IgD-negative memory B cell (primary cell): ENCODE data around the gene TAL1. TPM values are rescaled to one million over a fixed set of nuclear protein-coding genes. Genes with fewer than 3 reads are reported as not detected.

Experiments
- H3K27ac Mint-ChIP-seq, 3 donors: one replicate each; pipeline ENCODE4 v1.8.0; 2020 to 2022; ENCODE audit warnings: mild to moderate bottlenecking in 3 of 3, mixed read lengths in 3 of 3, moderate library complexity in 1 of 3
- H3K27me3 Mint-ChIP-seq: one replicate; pipeline ENCODE4 v1.8.0; 2021; ENCODE audit warnings: mixed read lengths
- H3K36me3 Mint-ChIP-seq: one replicate; pipeline ENCODE4 v1.8.0; 2020; ENCODE audit warnings: mild to moderate bottlenecking, mixed read lengths
- H3K4me1 Mint-ChIP-seq, 3 donors: one replicate each; pipeline ENCODE4 v1.8.0; 2020 to 2022; ENCODE audit warnings: mixed read lengths in 3 of 3, mild to moderate bottlenecking in 1 of 3
- H3K4me3 Mint-ChIP-seq, 4 donors: one replicate each; pipeline ENCODE4 v1.8.0; 2020 to 2022; ENCODE audit warnings: mild to moderate bottlenecking in 4 of 4, mixed read lengths in 4 of 4, moderate library complexity in 3 of 4
- H3K9me3 Mint-ChIP-seq, 3 donors: one replicate each; pipeline ENCODE4 v1.8.0; 2020 to 2021; ENCODE audit warnings: mixed read lengths in 3 of 3, mild to moderate bottlenecking in 1 of 3
- polyA plus RNA-seq: library from polyadenylated mRNA; unstranded; fragments of 300-500 nt; fragmentation: Illumina TruSeq; gene quantifications from one replicate; pipeline ENCODE4 v1.2.3, GENCODE V29; 2021

The TAL1 gene
- polyA plus RNA-seq, 1 donor from 2014 or later, result 0.19 TPM

DNA sequence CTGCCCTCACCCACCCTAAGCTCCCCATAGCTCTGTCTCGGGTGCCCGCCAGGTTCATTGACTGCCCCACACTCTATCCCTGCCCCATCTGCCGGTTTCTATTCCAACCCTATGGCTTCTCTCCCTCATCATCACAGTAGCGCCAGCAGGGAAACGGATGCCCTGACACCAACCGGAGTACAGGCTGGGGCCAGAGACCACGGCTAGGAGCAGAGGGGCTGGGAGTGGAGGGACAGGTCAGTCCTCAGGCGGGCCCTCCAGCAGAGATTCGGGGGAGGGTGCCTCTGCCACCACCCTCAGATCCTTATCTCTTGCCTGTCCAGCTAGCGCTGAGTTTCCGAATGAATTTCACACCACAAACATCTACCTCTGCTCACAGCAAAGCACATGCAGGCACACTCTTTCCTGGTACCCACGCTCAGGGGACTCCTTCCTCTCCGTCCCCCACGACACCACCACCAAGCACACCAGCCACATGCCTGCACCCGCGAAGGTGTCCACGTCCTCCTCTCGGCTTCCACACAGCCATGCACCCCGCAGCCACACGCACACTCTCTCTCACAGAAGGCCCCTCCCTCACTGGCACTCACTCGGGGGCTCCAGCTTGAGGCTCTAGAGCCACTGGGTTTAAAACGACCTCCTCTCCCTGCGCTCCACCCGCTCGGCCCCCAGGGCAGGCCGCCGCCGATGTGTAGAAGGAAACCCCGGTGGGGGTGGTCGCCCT, 7.2 kb downstream of the TAL1 start:
- Mint-ChIP-seq H3K36me3 (peaks cover 2% of the 10 kb centered on the region), H3K27me3 (peaks cover 39% of the 10 kb centered on the region), H3K4me1 (peaks cover 0 to 3% (median 2%) of the 10 kb centered on the region in 3 donors), H3K27ac (no peak overlapping the region), H3K9me3 (peaks cover 0 to 1% (median 0%) of the 10 kb centered on the region in 3 donors), H3K4me3 (no peak overlapping the region)

- H3K9me3 Mint-ChIP-seq, result no peaks in the 10 kb centered on the region
- peaks cover 0 to 3% (median 1%) of the 10 kb centered on the region in 3 donors for H3K4me1 Mint-ChIP-seq
- H3K4me3 Mint-ChIP-seq, result no peak overlapping the region
- peaks cover 31% of the 10 kb centered on the region for H3K27me3 Mint-ChIP-seq
- peaks cover under 1% of the 10 kb centered on the region for H3K36me3 Mint-ChIP-seq
- H3K27ac Mint-ChIP-seq, result no peak overlapping the region
These were observed 7.9 kb downstream of the TAL1 start for GRCh38 chr1:47223921-47224675.

- Mint-ChIP-seq H3K4me1 (peaks cover 0 to 3% (median 1%) of the 10 kb centered on the region in 3 donors), H3K9me3 (no peaks in the 10 kb centered on the region), H3K27me3 (peaks cover 25% of the 10 kb centered on the region), H3K36me3 (no peaks in the 10 kb centered on the region), H3K4me3 (no peak overlapping the region), H3K27ac (no peak overlapping the region)
These were observed 8.7 kb downstream of the TAL1 start for GRCh38 chr1:47223174-47223920.

DNA sequence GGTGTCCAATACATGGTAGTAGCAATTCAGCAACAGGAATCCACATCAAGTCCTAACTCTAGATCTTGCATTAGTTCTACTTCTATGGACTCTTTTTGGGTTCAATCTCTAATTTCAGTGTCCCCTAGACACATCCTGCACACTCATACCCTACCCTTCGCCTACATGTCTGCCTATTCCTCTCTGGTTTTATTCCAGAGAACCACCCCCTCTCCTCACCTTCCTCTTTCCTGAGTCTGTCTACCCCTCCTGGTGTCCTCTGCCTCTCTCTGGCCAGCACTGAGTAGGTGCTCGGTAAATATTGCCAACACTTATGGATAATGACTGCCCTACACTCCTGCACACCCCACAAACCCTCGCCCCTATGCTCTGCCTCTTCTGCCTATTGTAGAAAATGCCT, 9.5 kb downstream of the TAL1 start:
- Mint-ChIP-seq H3K4me1 (peaks cover 0 to 3% (median 1%) of the 10 kb centered on the region in 3 donors), H3K9me3 (no peaks in the 10 kb centered on the region), H3K36me3 (no peaks in the 10 kb centered on the region), H3K4me3 (no peak overlapping the region), H3K27me3 (peaks cover 17% of the 10 kb centered on the region), H3K27ac (no peak overlapping the region)

GRCh38 chr1:47219590-47220220, 12.3 kb downstream of the TAL1 start:
- Mint-ChIP-seq H3K4me3 (no peak overlapping the region), H3K36me3 (no peaks in the 10 kb centered on the region), H3K9me3 (no peaks in the 10 kb centered on the region), H3K27me3 (peaks cover 2% of the 10 kb centered on the region), H3K27ac (no peak overlapping the region), H3K4me1 (no peaks in the 10 kb centered on the region)

DNA sequence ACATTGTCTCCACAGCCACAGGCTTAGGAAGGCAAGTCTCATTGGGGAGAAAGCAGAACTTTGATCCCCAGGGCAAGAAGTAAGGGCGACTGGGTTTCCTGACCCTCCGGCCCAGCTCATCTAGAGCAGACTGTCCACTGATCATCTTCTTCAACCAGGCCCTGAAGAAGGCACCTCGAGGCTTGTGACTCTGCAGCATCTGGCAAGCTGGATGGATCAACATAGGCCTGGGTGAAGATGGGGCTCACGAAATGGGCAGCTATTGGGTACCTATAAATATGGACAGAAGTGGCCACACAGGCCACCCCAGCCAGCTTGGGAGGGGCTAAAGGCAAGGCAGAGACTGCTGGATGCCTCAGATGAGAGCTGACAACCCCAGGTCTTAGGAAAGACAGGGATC, 13.0 kb downstream of the TAL1 start:
- Mint-ChIP-seq H3K9me3 (no peaks in the 10 kb centered on the region), H3K4me3 (no peak overlapping the region), H3K27me3 (peaks cover 2% of the 10 kb centered on the region), H3K36me3 (no peaks in the 10 kb centered on the region), H3K27ac (no peak overlapping the region), H3K4me1 (no peaks in the 10 kb centered on the region)

GRCh38 chr1:47216278-47217059, 15.6 kb downstream of the TAL1 start:
- no peak overlapping the region for H3K4me3 Mint-ChIP-seq
- no peak overlapping the region for H3K27ac Mint-ChIP-seq
- peaks cover 4% of the 10 kb centered on the region for H3K27me3 Mint-ChIP-seq
- no peaks in the 10 kb centered on the region for H3K9me3 Mint-ChIP-seq
- H3K36me3 Mint-ChIP-seq, result no peaks in the 10 kb centered on the region
- no peaks in the 10 kb centered on the region for H3K4me1 Mint-ChIP-seq

- Mint-ChIP-seq H3K36me3 (no peaks in the 10 kb centered on the region), H3K4me3 (no peak overlapping the region), H3K27ac (no peak overlapping the region), H3K27me3 (peaks cover 3% of the 10 kb centered on the region), H3K9me3 (no peaks in the 10 kb centered on the region), H3K4me1 (no peaks in the 10 kb centered on the region)
These were observed 16.3 kb downstream of the TAL1 start for GRCh38 chr1:47215713-47216112.

- H3K4me3 Mint-ChIP-seq, result no peak overlapping the region
These were observed 17.5 kb downstream of the TAL1 start for GRCh38 chr1:47214549-47214948.

GRCh38 chr1:47213230-47213963, 18.6 kb downstream of the TAL1 start:
- no peaks in the 10 kb centered on the region for H3K36me3 Mint-ChIP-seq
- no peaks in the 10 kb centered on the region for H3K4me1 Mint-ChIP-seq
- no peak overlapping the region for H3K27ac Mint-ChIP-seq
- no peak overlapping the region for H3K4me3 Mint-ChIP-seq
- no peaks in the 10 kb centered on the region for H3K9me3 Mint-ChIP-seq
- H3K27me3 Mint-ChIP-seq, result peaks cover 10% of the 10 kb centered on the region

More at GRCh38 chr1:47214549-47214948, 17.5 kb downstream of the TAL1 start:
- no peaks in the 10 kb centered on the region for H3K9me3 Mint-ChIP-seq
- no peaks in the 10 kb centered on the region for H3K36me3 Mint-ChIP-seq
- H3K27me3 Mint-ChIP-seq, result peaks cover 6% of the 10 kb centered on the region
- no peaks in the 10 kb centered on the region for H3K4me1 Mint-ChIP-seq
- no peak overlapping the region for H3K27ac Mint-ChIP-seq

GRCh38 chr1:47212636-47213229, 19.3 kb downstream of the TAL1 start:
- peaks cover 10% of the 10 kb centered on the region for H3K27me3 Mint-ChIP-seq
- H3K4me1 Mint-ChIP-seq, result no peaks in the 10 kb centered on the region
- no peaks in the 10 kb centered on the region for H3K9me3 Mint-ChIP-seq
- no peak overlapping the region for H3K4me3 Mint-ChIP-seq
- no peak overlapping the region for H3K27ac Mint-ChIP-seq
- H3K36me3 Mint-ChIP-seq, result no peaks in the 10 kb centered on the region

GRCh38 chr1:47211796-47212269, 20.2 kb downstream of the TAL1 start:
- Mint-ChIP-seq H3K27ac (no peak overlapping the region), H3K4me1 (no peaks in the 10 kb centered on the region), H3K36me3 (no peaks in the 10 kb centered on the region), H3K27me3 (peaks cover 10% of the 10 kb centered on the region), H3K9me3 (no peaks in the 10 kb centered on the region), H3K4me3 (no peak overlapping the region)

GRCh38 chr1:47210666-47211065, 21.4 kb downstream of the TAL1 start:
- H3K36me3 Mint-ChIP-seq, result no peaks in the 10 kb centered on the region
- H3K9me3 Mint-ChIP-seq, result no peaks in the 10 kb centered on the region
- no peak overlapping the region for H3K4me3 Mint-ChIP-seq
- H3K27me3 Mint-ChIP-seq, result peaks cover 14% of the 10 kb centered on the region
- H3K27ac Mint-ChIP-seq, result no peak overlapping the region
- H3K4me1 Mint-ChIP-seq, result no peaks in the 10 kb centered on the region
